Stimulated activated naive CD8-positive, alpha-beta T cell treated with anti-CD3 and anti-CD28 coated beads, Interleukin-15, Interleukin-2, amounts not matched to agents 100 U/mL and 50 U/mL, for 24 hours (primary cell): ENCODE results near the gene PPP2R2D.

ENCODE experiments used
- ATAC-seq: fragments of 150-1000 bp; cut with Tn5 transposase; one replicate; pipeline ENCODE4 v1.10.0; 2021
- DNase-seq: peaks from one replicate; pipeline ENCODE4 v3.0.0; 2021

The PPP2R2D gene

DNA sequence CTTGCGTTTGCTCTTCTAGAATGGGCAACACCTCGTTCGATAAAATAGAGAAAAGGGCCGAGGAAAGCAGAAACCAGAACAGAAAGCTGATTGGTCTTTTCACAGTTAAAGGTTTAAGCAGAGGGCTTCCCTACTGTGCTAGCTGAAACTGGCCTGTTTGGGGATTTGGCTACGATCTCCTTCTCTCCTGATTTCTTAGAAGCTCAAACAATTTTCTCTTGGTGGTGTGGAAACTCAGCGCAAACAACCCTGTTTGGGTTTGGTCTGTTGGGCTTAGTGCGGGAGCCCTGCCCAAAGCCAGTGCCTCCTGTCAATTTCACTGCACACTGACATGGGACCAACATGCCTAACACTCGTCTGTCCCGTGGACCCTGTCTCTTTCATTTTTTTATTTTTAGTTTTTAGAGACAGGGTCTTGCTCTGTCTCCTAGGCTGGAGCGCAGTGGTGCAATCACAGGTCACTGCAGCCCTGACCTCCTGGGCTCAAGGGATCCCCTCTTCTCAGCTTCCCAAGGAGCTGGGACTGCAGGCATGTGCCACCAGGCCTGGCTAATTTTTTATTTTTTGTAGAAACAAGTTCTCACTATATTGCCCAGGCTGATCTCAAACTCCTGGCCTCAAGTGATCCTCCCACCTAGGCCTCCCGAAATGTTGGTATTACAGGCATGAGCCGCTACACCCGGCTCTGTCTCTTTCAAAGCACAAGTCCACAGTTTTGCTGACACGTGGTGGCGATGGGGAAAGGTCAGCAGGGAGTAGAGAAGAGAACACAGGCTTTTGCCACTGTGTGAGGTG is 97.4 kb downstream of the PPP2R2D start:
- DNase-seq = no peak
- no peak for ATAC-seq

DNA sequence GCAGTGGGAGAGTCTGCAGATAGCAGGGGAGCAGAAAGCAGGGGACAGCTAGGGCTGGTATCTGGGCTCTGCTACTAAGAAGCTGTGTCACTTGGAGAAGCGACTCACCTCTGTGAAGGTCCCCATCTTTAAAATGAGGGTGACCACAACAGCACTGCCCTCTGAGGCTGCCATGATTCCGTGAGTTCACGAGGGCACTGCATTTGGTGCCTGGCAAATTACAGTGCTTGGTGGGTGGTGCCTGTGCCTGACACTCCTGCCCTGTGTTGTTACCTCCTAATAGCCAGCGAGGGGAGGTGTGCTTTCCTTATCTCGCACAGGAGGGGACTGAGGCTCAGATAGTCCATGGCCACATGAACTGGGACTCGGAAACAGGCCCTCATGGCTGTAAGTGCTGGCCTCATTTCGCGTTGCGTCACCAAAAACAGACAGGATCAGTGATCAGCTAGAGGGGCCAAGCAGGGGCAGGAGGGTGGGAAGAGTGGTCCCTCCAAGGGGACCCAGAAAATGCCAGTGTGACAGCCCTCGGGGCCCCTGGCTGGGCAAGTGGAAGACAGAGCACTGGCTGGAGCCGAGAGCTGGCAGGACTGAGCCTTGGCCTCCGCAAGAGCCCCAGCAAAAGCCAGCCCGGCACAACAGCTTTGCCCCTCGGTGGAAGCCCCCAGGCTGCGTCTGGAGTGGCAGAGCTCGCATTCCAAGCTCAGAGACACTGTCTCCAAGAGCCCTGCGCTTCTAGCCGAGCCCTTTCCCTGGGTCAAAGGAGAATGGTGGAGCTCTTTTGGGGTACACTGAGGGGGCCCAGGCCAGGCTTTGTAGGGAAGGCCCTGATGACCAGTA is 98.3 kb downstream of the PPP2R2D start:
- ATAC-seq (no peak), DNase-seq (no peak)

DNA sequence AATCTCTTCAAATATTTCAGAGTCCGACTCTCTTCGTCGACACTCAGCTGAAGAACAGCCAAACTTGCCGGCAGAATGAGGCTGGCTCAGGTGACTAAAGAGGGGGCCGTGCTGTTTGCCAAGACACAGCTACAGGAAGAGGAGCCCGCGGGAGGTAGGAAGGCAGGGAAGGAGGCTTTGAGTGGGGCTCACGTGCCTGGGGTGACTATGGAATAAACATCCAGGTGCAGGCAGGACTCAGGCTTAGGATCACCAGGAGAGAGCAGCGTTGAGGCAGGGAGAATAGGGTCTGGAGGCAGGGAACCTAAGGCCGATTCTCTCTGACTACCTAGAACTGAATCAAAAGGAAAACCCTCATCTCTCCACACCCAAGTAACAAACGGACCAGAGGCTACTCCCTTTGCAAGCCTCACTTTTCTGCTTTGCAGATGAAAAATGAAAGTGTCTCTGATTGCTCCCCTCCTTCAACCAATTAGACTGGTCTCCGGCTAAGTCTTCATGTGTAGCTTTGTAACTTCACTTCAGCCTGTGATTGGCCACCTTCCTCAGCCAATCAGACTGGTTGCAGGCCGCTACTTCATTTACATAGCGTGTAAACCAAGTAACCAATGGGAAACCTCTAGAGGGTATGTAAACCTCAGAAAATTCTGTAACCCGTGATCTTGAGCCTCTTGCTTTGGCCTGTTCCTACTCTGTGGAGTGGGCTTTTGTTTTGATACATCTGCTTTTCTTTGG is 100.6 kb downstream of the PPP2R2D start:
- DNase-seq (no peak), ATAC-seq (no peak)

DNA sequence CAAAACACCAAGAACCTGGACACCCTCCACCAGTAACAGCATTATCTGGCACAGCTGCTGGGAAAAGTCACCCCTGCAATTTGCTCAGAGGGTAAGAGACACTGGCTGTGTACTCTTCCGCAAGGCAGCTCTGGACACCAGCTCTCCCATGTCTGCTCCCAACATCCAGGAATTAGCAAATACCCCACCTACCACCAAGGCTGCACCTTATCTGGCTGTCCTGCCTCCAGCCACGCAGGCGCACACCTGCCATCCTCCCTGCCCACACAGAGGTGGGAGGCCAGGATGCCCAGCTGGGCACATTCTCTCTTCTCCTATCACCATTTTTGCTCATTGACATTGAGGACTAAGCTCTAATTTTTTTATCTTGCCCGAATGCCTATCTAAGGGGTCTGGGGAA is 101.2 kb downstream of the PPP2R2D start:
- DNase-seq = no peak

DNA sequence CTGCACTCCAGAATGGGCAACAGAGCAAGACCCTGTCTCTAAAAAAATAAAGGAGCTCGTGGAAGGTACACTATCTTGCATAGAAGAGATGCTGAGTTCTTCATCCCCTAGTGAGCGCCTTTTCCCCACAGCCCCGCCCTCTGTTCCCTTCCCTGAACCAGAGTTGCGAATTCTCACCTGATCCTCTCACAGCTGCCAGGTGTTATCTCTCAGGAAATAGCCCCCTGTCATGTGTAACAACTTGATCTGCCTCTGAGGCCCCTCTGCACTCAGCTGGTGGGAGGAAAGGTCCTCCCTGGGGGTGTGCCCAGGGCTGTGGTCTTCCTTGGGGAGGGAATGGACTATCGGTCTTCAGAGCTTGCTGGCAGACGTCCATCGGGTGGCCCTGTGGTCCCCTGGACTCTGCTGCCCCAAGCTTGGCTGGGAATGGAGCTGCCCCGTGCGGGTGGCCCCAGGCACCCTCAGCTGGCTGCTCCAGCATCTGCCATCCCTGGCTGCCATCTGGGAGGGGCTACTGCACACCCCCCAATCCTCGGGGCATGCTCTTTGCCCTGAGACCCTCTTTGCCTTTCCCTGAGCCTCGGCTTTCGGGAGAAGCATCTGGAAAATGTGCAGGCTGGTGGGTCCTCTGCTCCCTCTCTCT is 102.6 kb downstream of the PPP2R2D start:
- DNase-seq (no peak), ATAC-seq (no peak)

More for the DNA sequence above, 101.2 kb downstream of the PPP2R2D start:
- ATAC-seq = no peak

DNA sequence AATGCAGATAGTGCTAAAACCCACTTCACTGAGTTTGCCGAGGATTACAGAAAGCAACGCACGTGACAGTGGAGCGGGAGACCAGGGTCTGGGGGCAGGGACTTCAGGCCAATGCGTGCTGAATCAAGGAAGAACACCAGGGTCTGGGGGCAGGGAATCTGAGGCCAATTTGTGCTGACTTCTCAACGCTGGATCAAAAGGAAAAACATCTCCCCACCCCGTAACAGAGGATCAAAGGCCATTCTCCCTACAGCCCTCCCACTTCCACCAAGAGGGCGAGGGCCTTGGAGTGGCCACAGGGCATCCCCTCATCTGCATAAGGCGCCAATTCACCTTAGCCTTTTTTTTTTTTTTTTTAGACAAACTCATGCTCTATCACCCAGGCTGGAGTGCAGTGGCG is 103.2 kb downstream of the PPP2R2D start:
- DNase-seq (no peak), ATAC-seq (no peak)

DNA sequence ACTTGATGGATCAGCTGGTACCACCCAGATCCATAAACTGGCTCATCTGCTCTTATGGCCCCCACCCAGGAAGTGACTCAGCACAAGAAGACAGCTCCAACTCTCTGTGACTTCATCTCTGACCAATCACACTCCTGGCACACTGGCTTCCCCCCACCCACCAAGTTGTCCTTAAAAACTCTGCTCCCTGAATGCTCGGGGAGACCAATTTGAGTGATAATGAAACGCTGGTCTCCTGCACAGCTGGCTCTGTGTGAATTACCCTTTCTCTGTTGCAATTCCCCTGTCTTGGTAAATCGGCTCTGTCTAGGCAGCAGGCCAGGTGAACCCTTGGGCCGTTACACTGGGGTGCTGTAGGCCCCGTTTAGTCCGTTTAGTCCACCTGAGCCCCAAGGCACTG is 104.3 kb downstream of the PPP2R2D start:
- ATAC-seq (no peak), DNase-seq (no peak)

DNA sequence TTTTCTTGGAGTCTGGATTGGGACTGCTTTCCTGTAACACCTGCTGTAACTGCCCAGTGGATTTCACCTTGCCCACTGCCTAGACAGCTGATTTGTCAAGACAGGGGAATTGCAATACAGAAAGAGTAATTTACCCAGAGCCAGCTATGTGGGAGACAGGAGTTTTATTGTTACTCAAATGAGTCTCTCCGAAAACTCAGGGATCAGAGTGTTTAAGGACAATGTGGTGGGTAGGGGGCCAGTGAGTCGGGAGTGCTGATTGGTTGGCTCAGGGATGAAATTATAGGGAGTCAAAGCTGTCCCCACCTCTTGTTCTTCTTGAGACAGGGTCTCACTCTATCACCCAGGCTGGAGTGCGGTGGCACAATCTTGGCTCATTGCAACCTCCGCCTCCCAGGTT is 106.2 kb downstream of the PPP2R2D start:
- DNase-seq (no peak), ATAC-seq (no peak)

DNA sequence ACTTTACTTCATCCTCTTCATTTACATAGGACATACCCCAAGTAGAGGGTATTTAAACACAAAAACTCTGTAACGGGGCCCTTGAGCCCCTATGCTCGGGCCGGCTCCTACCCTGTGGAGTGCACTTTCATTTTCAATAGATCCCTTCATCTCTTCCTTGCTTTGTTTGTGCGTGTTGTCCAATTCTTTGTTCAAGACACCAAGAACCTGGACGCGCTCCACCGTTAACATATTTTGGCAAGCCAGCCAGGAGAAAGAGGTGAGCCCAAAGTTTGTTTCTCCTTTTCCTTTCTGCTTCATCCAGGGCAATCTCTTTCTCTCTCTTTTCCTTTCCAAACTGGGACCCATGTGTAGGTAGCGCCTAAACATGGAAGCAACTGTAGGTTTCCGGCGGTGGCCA is 106.9 kb downstream of the PPP2R2D start:
- ATAC-seq = no peak
- no peak for DNase-seq
